Right atrium auricular region (tissue), 2 donors: ENCODE results near the gene ETV6. TPM values are rescaled to one million over a fixed set of nuclear protein-coding genes. Genes with fewer than 3 reads are reported as not detected.
"Not testable (repeated sequence)": the region's sequence is repeated elsewhere in the genome, so short reads cannot be mapped to it uniquely, and the experiment has no call there.

Experiments
- DNase-seq: peaks from one replicate; pipeline ENCODE4 v3.0.0-alpha.2; 2019; ENCODE audit warnings: low spot score
- H3K27ac ChIP-seq, 2 donors: fragments of 200-600 bp; sonication (generic); 1 replicate in 1 of 2; 2 replicates in 1 of 2; pipeline ENCODE4 v1.5.1; 2016 to 2019
- H3K27me3 ChIP-seq, 2 donors: fragments of 200-600 bp; sonication (generic); one replicate each; pipeline versions ENCODE4 v1.5.1 to v1.6.0; 2017 to 2019
- H3K36me3 ChIP-seq: fragments of 200-600 bp; sonication (generic); one replicate; pipeline ENCODE4 v1.5.1; 2016
- H3K4me1 ChIP-seq, 2 donors: fragments of 200-600 bp; sonication (generic); one replicate each; pipeline versions ENCODE4 v1.5.1 to v1.6.0; 2017 to 2019
- H3K4me3 ChIP-seq, 2 donors: fragments of 200-600 bp; sonication (generic); 1 replicate in 1 of 2; 2 replicates in 1 of 2; pipeline ENCODE4 v1.5.1; 2017 to 2019; ENCODE audit warnings: mild to moderate bottlenecking in 1 of 2, moderate library complexity in 1 of 2
- H3K9me3 ChIP-seq, 2 donors: fragments of 200-600 bp; sonication (generic); one replicate each; pipeline ENCODE4 v1.5.1; 2019
- total RNA-seq, 2 donors: library from RNA; depleted of rRNA; stranded (reverse); fragments of >200 nt; gene quantifications; one replicate each; pipeline ENCODE4 v1.1.0, GENCODE V29; 2016
- TF ChIP-seq, protein P1 (sequence below), 2 donors: fragments of 200-600 bp; sonication (generic); IDR thresholded peaks; one replicate each; pipeline ENCODE4 v1.5.1; 2019; ENCODE audit warnings: antibody characterized with exemption in 2 of 2

ETV6 gene
- total RNA-seq, 2 donors from 2014 or later: 6.7 TPM

DNA sequence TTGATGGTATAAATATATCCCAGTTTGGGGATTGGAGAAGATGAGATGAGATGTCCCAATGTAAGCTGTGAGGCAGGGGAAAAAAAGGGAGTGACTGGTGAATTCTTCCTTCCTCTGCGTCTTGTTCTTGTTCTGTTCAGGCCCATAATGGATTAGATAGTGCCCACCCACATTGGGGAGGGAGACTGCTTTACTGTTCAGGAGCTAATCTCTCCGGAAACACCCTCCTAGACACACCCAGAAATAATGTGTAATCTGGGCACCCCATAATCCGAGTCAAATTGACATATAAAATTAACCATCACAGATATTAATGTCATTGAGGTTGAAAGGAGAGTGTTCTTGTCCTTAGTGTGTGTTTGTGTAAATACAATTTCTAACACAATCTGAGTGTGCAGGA lies 29.3 kb downstream of the ETV6 start:
- no peak for DNase-seq
- Histone ChIP-seq H3K27ac (no peak overlapping the region), H3K36me3 (no peaks in the 10 kb centered on the region), H3K9me3 (no peaks in the 10 kb centered on the region), H3K27me3 (no peaks in the 10 kb centered on the region), H3K4me1 (peaks cover 0 to 51% of the 10 kb centered on the region in 2 donors), H3K4me3 (no peak overlapping the region)
- TF ChIP-seq, protein P1, sequence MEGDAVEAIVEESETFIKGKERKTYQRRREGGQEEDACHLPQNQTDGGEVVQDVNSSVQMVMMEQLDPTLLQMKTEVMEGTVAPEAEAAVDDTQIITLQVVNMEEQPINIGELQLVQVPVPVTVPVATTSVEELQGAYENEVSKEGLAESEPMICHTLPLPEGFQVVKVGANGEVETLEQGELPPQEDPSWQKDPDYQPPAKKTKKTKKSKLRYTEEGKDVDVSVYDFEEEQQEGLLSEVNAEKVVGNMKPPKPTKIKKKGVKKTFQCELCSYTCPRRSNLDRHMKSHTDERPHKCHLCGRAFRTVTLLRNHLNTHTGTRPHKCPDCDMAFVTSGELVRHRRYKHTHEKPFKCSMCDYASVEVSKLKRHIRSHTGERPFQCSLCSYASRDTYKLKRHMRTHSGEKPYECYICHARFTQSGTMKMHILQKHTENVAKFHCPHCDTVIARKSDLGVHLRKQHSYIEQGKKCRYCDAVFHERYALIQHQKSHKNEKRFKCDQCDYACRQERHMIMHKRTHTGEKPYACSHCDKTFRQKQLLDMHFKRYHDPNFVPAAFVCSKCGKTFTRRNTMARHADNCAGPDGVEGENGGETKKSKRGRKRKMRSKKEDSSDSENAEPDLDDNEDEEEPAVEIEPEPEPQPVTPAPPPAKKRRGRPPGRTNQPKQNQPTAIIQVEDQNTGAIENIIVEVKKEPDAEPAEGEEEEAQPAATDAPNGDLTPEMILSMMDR (IDR thresholded peaks at IDR 0.05): no peak

DNA sequence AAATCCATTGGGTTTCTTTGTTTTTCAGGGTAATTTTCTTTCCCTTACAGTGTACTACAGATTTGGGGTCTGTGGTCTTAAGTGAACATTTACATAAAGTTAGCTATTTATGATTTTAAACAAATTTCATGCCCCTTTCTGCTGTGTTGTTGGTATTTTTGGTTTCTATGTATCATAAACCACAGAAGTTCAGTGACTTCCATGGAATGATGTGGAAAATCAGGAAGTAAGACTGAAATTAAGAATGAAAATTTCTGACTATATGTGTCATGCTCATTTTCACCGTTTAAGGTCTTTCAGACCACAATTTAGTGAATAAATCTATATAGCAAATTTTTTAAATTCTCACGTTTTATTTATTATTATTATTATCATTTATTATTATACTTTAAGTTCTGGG lies 31.7 kb downstream of the ETV6 start:
- Histone ChIP-seq H3K4me3 (no peak overlapping the region), H3K4me1 (peaks cover 0 to 29% of the 10 kb centered on the region in 2 donors)

DNA sequence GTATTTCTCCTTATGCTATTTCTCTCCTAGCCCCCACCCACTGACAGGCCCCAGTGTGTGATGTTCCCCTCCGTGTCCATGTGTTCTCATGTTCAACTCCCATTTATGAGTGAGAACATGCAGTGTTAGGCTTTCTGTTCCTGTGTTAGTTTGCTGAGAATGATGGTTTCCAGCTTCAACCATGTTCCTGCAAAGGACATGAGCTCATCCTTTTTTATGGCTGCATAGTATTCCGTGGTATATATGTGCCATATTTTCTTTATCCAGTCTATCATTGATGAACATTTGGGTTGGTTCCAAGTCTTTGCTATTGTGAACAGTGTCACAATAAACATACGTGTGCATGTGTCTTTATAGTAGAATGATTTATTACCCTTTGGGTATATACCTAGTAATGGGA lies 32.2 kb downstream of the ETV6 start:
- not testable (repeated sequence) for H3K27me3 ChIP-seq, H3K36me3 ChIP-seq, H3K4me3 ChIP-seq, H3K9me3 ChIP-seq, H3K27ac ChIP-seq, DNase-seq
- peaks cover 0 to 24% of the 10 kb centered on the region in 2 donors for H3K4me1 ChIP-seq

More for the DNA sequence above, 31.7 kb downstream of the ETV6 start:
- Histone ChIP-seq H3K27me3 (no peaks in the 10 kb centered on the region), H3K27ac (no peak overlapping the region), H3K36me3 (no peaks in the 10 kb centered on the region), H3K9me3 (no peaks in the 10 kb centered on the region)
- DNase-seq: no peak
- TF ChIP-seq, protein P1 (IDR thresholded peaks at IDR 0.05): no peak

DNA sequence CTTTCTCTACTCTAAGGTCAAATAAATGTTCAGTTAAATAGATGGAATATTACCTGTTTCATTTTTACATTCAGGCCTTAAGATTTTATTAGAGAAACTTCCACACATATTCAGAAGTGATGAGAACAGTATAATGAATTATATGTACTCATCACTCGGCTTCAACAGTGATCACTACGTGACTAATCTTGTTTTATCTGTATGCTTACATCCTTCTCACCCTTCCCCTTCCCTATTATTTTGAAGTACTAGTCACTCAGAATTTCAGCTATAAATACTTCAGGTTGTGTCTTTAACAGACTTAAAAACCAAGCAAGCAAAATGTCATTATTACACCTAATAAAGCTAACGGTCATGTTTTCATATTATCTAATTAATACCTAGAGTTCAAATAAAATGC lies 34.9 kb downstream of the ETV6 start:
- Histone ChIP-seq H3K4me1 (peaks cover 0 to 9% of the 10 kb centered on the region in 2 donors), H3K27me3 (no peaks in the 10 kb centered on the region), H3K27ac (no peak overlapping the region), H3K4me3 (no peak overlapping the region), H3K36me3 (no peaks in the 10 kb centered on the region), H3K9me3 (no peaks in the 10 kb centered on the region)
- TF ChIP-seq, protein P1 (IDR thresholded peaks at IDR 0.05): no peak
- no peak for DNase-seq

DNA sequence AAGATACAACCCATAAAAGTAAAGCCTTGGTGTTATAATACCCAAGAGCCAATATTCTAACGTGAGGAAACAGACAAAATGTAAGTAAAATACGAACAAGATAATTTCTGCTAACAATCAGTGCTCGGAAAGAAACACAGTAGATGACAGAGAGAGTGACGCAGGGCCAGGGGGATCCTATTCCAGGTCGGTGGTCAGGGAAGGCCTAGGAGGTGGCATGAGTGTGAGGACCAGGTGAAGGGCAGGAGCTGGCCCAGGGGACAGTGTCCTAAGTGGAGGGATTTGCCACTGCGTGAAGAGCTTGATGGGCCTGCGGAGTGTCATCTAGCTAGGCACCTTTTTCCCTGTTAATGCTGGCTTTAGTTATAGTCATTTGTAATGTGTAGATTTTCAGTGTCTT lies 35.3 kb downstream of the ETV6 start:
- H3K27ac ChIP-seq: no peak overlapping the region

DNA sequence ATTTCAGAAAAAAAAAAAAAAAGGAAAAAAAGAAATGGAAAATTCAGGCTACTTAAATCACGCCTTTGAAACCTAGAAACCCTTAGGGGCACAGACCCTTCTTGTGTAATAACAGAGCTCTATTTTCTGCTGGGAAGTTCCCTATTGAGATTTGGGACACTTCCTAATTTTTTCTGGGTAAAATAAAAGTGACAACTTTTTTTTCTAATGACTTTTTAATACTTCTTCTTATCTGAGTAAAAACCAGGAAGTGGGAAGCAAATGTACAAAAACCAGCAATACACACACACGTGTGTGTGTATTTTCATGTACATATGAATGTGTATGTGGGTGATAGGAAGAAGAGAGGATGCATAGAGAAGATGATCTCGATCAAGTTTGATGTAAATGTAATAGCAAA lies 35.8 kb downstream of the ETV6 start:
- no peaks in the 10 kb centered on the region for H3K9me3 ChIP-seq
- H3K4me3 ChIP-seq: no peak overlapping the region
- DNase-seq: no peak
- no peaks in the 10 kb centered on the region for H3K36me3 ChIP-seq
- peaks cover 0 to 9% of the 10 kb centered on the region in 2 donors for H3K4me1 ChIP-seq
- H3K27ac ChIP-seq: no peak overlapping the region
- H3K27me3 ChIP-seq: no peaks in the 10 kb centered on the region
- TF ChIP-seq, protein P1 (IDR thresholded peaks at IDR 0.05): no peak

More for the DNA sequence above, 35.3 kb downstream of the ETV6 start:
- Histone ChIP-seq H3K4me3 (no peak overlapping the region), H3K4me1 (peaks cover 0 to 9% of the 10 kb centered on the region in 2 donors), H3K9me3 (no peaks in the 10 kb centered on the region), H3K36me3 (no peaks in the 10 kb centered on the region), H3K27me3 (no peaks in the 10 kb centered on the region)
- TF ChIP-seq, protein P1 (IDR thresholded peaks at IDR 0.05): no peak
- DNase-seq: no peak
